HG03066 (cell line): ENCODE data around the gene ADAMTS14.

Experiments used
- ATAC-seq: cut with Tn5 transposase; IDR thresholded peaks from one replicate; pipeline ENCODE4 v1.9.1; 2021; ENCODE audit warnings: low read depth; ENCODE audit not compliant: unreplicated experiment

ADAMTS14 gene

GRCh38 chr10:70780370-70780760 lies 108.1 kb downstream of the ADAMTS14 start:
- no peak for ATAC-seq

- ATAC-seq = no peak
Measured at GRCh38 chr10:70780772-70781171, 108.5 kb downstream of the ADAMTS14 start.

- ATAC-seq = no peak
Measured at GRCh38 chr10:70781461-70782051, 109.2 kb downstream of the ADAMTS14 start.

- no peak for ATAC-seq
Measured at GRCh38 chr10:70782086-70782745, 109.9 kb downstream of the ADAMTS14 start.

- no peak for ATAC-seq
Measured at GRCh38 chr10:70782746-70783680, 110.7 kb downstream of the ADAMTS14 start.

- no peak for ATAC-seq
Measured at GRCh38 chr10:70784016-70784415, 111.7 kb downstream of the ADAMTS14 start.

GRCh38 chr10:70784471-70784870 lies 112.2 kb downstream of the ADAMTS14 start:
- no peak for ATAC-seq

- no peak for ATAC-seq
Measured at GRCh38 chr10:70785190-70785589, 112.9 kb downstream of the ADAMTS14 start, which contains the start of gene TBATA. TBATA (minus strand) TSS chr10:70785377; CDS start chr10:70783379, 1,998 bp downstream.

- no peak for ATAC-seq
Measured at GRCh38 chr10:70786799-70787415, 114.6 kb downstream of the ADAMTS14 start.

GRCh38 chr10:70791386-70792039 lies 119.2 kb downstream of the ADAMTS14 start:
- ATAC-seq = no peak

GRCh38 chr10:70795613-70796012 lies 123.3 kb downstream of the ADAMTS14 start:
- ATAC-seq = no peak

- ATAC-seq = no peak
Measured at GRCh38 chr10:70797840-70798239, 125.5 kb downstream of the ADAMTS14 start.

- ATAC-seq = no peak
Measured at GRCh38 chr10:70799124-70799523, 126.8 kb downstream of the ADAMTS14 start.

GRCh38 chr10:70801854-70802253 lies 129.5 kb downstream of the ADAMTS14 start:
- ATAC-seq = no peak

GRCh38 chr10:70803775-70804420 lies 131.6 kb downstream of the ADAMTS14 start:
- ATAC-seq = no peak

GRCh38 chr10:70804421-70804808 lies 132.1 kb downstream of the ADAMTS14 start:
- no peak for ATAC-seq

GRCh38 chr10:70805619-70806215 lies 133.4 kb downstream of the ADAMTS14 start:
- ATAC-seq = no peak

GRCh38 chr10:70806841-70807240 lies 134.5 kb downstream of the ADAMTS14 start:
- no peak for ATAC-seq

GRCh38 chr10:70807556-70807955 lies 135.2 kb downstream of the ADAMTS14 start:
- no peak for ATAC-seq
